ENCODE measurements around the gene ARAP1.

The ARAP1 gene

DNA sequence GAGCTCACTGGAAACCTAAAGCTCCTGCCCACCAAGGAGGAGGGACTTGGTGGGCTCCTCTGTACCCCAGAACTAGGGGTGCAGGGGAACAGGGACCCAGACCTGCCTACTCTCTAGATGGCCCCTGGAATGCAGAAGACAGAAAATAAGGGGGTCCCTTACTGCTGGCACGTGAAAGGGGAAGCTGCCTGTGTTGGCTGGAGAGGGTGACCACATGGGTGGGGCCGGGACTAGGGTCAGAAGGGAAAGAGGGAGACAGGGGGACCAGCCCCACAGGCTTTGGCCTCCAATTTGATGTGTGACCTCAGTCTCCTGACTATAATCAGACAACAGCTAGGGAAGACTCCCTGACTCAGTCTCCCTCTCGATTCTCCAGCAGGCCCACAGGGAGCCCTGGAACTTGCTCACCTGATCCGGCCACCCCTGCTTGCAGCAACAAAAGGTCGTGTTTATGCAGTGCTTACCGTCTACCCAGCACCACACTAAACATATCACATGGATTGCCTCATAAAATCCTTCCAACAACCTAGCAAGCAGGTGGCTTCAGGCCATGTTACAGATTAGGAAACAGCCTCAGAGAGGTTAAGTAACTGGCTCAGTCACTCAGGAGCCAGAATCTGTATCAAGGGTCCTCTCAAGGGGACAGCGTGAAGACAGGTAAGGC lies 10.2 kb downstream of the ARAP1 start:
- no peak for FAIRE-seq

GRCh38 chr11:72741429-72741833 lies 10.8 kb downstream of the ARAP1 start:
- FAIRE-seq = no peak

DNA sequence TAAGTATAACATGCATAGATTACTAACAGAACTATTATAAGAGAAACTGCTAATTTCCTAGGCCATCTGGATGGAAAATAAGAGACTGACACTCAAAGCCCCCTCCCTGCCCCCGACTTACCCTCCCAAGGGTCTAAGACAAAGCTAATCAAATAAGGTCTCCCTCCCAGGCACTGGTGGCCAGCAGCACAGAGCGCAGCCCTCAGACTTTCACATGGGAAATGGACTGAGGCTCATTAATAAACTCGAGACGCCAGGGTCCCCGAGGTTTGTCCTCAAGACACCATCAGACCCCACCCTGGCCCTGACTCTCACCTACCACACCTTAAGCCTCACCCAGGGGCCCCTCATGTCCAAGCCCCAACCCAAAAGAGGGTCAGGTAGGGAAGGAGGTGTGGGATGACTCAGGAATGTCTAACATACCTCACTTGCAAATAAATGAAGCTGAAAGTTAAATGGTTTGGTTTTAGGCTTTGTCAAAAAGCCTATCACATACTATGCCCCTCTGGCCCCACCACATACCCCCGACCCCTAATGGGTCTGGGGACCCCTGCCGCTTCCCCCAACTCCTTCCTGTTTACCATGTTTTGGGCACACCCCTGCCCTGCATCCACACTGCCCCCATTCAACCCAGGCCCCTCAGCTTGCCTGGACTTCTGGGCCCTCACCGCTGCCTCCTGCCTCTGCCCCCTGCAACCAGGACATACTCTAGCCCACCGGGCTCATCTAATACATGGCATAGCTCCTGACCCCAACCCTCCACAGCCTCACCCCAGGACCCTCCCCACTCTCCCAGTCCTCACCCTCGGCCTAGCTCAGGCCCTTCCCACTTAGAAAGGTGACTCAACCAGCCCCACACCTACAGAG lies 11.4 kb downstream of the ARAP1 start:
- FAIRE-seq = no peak

DNA sequence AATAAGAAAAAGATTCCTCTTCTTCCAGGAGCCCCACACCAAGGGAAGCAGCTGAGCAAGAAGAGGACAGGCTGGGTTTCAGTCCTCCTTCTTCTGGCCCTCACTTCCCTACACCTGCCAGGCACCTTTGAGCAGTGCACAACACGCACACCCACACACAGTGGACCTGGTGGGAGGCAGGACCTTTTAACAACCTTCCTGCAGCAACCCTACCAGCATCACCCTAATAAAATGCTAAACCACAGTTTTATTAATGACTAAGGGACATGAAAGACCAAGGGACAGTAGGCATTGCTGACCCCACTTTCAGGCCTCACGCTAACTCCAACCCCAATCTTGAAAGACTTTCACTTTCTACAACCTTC lies 12.2 kb downstream of the ARAP1 start:
- no peak for FAIRE-seq

GRCh38 chr11:72739240-72740059 lies 12.8 kb downstream of the ARAP1 start:
- no peak for FAIRE-seq

DNA sequence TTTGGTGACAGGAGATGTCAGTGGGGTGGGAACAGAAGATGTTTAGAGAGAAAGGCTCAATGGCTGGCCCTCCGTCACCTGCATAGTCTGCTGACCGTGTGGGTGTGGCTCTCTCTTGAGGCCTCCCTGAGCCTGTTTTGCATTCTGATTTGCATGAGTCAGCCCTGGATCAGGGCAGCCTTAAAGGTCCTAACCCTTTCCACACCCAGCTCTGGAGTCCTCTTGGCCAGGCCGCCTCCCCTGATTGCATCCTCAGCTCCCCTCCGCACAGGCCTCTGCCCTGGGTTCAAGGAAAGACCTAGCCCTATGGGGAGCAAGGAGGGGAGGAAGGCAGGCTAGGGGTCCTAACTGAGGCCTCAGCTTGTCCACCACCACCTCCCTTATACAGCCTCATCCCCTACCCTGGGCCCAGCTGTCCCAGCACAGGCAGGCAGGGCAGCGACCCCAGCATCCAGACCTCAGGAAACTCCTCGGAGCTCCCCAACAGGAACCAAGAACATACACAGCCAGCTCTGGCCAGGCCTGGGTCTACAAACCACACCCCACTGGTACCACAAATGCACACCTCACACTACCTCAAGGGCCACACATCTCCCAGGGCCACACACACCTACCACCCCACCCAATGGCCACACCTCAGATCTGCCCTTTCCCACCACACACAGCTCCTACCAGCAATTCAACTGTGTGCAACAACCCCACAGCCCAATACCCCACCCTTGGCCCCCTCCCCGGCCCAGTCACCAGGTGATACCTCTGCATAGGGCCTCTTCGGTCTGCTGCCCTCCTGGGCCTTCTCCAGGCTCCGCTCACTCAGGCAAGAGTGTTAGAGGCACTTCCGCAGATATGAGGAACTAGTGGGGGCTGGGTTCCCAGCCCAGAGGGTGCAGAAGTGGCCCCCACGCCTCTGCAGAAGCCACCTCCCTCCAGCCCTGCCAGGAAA lies 13.7 kb downstream of the ARAP1 start:
- no peak for FAIRE-seq

- FAIRE-seq = no peak
Measured at GRCh38 chr11:72737336-72737735, 14.9 kb downstream of the ARAP1 start.

GRCh38 chr11:72736452-72737069 lies 15.6 kb downstream of the ARAP1 start:
- no peak for FAIRE-seq

DNA sequence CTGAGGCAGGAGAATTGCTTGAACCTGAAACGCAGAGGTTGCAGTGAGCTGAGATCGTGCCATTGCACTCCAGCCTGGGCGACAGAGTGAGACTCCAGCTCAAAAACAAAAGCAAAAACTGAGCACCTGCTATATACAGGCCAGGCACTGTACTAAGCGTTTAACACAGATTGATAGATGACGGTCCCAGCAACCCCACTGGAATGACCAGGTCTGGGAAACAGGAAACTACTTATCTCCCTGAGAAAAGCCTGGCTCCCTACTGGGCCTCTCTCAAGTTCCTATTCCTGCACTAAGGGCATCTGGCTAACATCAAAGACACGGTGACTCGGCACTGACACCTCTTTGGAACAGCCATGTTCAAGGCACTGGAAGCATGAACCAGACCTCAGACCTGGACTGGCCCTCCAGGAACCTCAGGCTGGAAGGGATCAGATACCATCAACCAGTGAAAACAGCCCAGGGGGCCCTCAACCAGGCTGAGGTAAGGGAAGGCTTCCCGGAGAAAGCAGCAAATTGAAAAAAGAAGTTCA lies 16.6 kb downstream of the ARAP1 start:
- FAIRE-seq = no peak

DNA sequence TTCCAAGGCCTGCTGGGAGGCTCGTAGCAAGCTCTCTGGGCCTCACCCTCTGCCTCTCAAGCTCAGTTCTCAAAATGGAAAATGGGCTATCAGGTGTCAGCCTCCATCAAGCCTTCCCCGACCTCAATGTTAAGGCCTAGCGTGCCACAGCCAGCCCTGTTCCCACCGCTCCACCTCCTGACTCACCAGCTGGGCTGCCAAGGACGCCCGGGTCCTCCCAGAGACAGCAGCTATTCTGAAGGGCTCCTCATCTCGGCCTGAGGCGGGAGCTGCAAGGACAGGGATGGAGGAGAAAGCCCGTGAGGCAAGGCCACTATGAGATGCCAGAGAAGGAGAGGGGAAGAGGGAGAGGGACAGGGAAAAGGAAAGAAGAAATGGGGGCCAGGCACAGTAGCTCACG lies 19.9 kb downstream of the ARAP1 start:
- FAIRE-seq = no peak

DNA sequence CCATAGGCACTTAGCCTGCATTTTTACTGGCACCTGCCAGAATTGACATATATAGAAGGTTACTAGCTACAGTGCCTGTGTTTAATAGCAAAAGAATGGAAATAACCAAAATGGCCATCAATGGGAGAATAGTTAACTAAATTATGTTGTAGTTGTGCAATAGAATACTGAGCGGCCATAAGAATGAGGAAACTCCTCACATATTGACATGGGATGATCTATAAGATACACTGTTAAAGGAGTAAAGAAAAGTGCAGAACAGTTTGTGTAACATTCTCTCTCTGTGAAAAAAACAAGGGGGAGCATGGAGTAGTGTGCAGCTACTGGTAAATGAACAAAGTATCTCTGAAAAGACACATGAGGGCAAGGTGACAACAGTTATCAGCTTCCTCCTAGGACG lies 21.5 kb downstream of the ARAP1 start:
- no peak for FAIRE-seq

DNA sequence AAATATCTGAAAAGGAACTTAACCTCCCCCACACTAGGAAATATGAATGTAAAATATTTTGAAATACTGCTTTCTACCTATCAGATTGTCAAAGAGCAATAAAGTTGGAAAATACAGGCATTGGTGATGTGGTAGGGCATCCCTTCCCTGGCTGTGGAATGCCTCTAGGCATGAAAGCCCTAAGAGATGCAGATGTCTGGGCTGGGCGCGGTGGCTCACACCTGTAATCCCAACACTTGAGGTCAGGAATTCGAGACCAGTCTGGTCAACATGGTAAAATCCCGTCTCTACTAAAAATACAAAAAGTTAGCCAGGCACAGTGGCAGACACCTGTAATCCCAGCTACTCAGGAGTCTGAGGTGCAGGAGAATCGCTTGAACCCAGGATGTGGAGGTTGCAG lies 22.0 kb downstream of the ARAP1 start:
- no peak for FAIRE-seq

DNA sequence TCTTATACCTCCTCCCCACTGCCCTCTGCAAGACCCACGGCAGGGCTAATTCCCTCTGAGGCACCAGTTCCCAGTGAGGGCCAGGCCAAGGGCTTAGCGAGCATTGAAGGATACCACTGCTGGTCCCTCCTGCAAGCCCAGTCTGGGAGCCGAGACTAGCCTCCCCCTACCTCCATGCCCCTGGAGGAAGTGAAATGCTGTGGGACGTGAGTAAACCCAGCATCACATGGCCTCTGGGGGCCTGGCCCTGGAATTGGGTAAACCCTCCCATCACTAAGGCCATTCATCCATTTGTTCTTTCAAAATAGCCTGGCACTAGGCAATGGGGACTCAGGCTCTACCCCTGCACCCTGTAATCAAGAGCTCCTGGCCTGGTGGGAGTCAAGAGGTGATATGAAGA lies 24.7 kb downstream of the ARAP1 start:
- FAIRE-seq = no peak

- no peak for FAIRE-seq
Measured at GRCh38 chr11:72726266-72727220, 25.7 kb downstream of the ARAP1 start.

DNA sequence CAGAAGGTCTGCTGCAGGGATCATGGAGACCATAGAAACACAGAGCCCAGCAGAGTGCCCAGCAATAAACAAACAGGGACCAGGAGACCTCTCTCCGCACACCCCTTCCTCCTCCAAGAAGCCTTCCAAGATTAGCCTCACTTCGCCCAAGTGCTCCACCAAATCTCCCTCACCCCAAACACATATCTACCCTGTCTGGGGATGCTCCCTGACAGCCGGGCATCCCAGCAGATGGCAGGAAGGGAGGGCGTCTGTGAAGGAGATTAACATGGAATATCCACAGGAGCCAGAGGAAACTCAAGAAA lies 26.5 kb downstream of the ARAP1 start:
- no peak for FAIRE-seq

DNA sequence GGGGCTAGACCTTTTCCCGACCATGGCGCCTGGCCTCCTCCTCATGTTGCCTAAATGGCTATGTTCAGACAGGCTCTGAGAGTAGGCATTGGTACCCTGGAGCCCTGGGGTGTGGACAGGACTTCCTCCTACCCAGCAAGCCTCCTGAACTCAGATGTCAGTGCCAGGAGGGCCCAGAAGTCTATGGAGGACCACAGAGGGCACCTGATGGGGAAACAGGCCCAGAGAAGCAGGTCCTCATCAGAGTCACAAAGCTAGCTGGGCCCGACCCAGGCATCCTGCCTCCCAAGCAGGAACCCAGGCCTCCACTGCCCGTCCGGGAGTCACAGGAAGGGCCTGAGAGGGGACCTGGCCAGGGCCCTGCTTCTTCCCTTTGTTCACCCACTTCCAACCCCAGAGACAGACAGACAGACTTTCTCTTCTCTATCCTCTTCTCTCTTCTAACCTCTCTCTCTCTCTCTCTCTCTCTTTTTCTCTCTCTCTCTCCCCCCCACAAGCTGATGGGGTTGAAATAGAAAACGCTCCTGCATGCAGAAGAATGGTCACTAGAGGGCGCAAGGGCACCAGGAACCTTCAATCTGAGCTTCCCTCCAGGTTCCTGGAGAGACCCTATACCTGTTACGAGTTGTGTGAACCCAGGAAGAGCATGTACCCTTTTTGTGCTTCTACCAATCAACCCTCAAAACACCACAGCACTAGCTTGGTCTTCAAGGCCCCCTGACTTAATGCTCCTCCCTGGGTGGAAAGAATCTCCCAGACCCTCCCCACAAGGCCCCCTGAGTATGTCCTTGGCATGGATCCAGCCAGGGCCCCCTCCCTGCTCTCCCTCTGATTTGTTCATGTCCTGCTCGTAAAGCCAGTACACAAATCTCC lies 27.1 kb downstream of the ARAP1 start:
- no peak for FAIRE-seq

- no peak for FAIRE-seq
Measured at GRCh38 chr11:72724021-72724551, 28.1 kb downstream of the ARAP1 start.

DNA sequence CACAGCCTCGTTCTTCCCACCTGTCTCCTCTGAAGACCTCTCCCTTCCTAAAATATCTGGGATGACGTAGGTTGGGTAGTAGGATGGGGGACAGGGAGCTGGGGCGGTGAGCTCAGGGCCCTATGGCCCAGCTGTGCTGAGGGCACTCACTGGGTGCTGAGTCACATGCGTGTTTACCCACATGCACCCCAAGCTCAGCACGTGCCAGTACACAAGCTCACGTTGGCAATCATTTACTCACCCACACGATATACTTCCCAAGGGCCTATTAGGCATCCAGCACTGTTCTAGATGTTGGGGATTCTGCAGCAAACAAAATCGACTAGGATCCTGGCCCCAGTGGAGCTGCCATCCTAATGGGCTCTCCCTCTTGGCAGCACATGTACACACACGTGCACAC lies 28.7 kb downstream of the ARAP1 start:
- FAIRE-seq = no peak

DNA sequence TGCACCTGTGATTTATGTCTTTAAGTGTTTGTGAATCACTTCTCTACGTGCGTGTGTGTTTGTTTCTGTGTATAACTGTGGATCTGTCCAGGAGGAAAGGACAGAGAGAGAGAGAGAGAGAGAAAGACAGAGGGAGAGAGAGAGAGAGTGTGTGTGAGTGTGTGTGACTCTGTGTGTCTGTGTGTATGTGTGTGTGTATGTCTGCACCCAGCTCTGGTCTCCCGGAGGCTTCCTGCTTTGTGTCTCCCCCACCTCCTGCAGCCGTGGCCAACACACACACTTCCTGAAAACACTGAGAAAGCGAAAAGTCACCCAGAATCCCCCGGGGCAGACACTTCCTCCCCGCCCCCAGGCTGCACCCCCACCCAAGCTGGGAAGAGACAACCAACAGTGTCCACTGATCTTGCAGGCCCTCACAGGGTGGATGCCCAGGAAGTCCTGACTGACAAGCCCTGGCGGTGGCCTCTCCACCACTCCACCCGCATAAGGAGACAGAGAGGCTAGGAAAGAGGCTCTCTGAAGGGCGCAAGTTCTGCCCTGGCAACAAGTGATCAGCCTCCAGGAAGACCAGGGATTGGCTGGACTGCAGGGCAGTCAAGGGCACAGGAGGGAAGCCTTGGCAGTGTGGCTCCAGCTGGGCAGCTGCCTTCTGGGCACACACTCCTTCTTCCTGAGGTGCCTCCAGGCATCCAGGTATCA lies 30.0 kb downstream of the ARAP1 start:
- FAIRE-seq = no peak

Measured in endometrium (tissue), 2 donors.